Endothelial cell (in vitro differentiated cells): Measurements from ENCODE around the gene BAD. TPM values are rescaled to one million over a fixed set of nuclear protein-coding genes. Genes with fewer than 3 reads are reported as not detected.

Experiments
- DNase-seq: peaks from one replicate; pipeline ENCODE4 v3.0.0; 2021; ENCODE audit warnings: low spot score
- H3K27ac Mint-ChIP-seq: one replicate; pipeline ENCODE4 v1.8.0; 2021; ENCODE audit warnings: mixed read lengths, inconsistent platforms; ENCODE audit not compliant: unreplicated experiment
- H3K27me3 Mint-ChIP-seq: one replicate; pipeline ENCODE4 v1.8.0; 2021; ENCODE audit warnings: mild to moderate bottlenecking, moderate library complexity, mixed read lengths, inconsistent platforms; ENCODE audit not compliant: unreplicated experiment
- H3K36me3 Mint-ChIP-seq: one replicate; pipeline ENCODE4 v1.8.0; 2021; ENCODE audit warnings: mild to moderate bottlenecking, low read depth, mixed read lengths, inconsistent platforms; ENCODE audit not compliant: unreplicated experiment
- H3K4me1 Mint-ChIP-seq: one replicate; pipeline ENCODE4 v1.8.0; 2021; ENCODE audit warnings: mild to moderate bottlenecking, mixed read lengths, inconsistent platforms; ENCODE audit not compliant: unreplicated experiment
- H3K4me3 Mint-ChIP-seq: one replicate; pipeline ENCODE4 v1.8.0; 2021; ENCODE audit warnings: mild to moderate bottlenecking, mixed read lengths, inconsistent platforms; ENCODE audit not compliant: unreplicated experiment
- H3K9me3 Mint-ChIP-seq: one replicate; pipeline ENCODE4 v1.8.0; 2021; ENCODE audit warnings: mixed read lengths, inconsistent platforms; ENCODE audit not compliant: unreplicated experiment
- CTCF ChIP-seq: fragments of 200-600 bp; sonication (generic); IDR thresholded peaks from one replicate; pipeline ENCODE4 v1.5.0; 2021; ENCODE audit warnings: antibody characterized with exemption; ENCODE audit not compliant: unreplicated experiment
- total RNA-seq: library from RNA; stranded (reverse); fragmentation: NEBNext Ultra II Directional; extraction: Animal tissue kit (Norgen Biotek cat#: 25700); gene quantifications from one replicate; pipeline ENCODE4 v1.2.1, GENCODE V29; 2021; ENCODE audit not compliant: unreplicated experiment

The BAD gene
- total RNA-seq, 1 donor from 2014 or later = 40.7 TPM

DNA sequence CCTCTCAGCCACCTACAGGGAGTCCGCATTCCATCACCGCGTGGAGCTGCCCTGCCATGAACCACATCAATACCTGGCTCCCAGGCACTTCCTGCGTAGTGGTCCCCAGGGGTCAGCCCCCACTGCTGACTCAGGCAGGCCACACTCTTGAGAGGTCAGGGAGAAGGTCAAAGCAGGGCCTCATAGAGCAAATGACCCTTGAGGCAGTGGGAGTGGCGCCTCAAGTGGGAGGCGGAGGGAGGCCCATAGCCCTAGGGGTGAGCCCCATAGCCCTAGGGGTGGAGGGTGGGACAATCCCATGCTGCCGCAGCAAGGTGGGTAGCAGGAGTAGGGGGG lies 38.4 kb upstream of the BAD start:
- no peak for TF ChIP-seq CTCF
- H3K4me1 Mint-ChIP-seq = peaks cover 15% of the 10 kb centered on the region
- no peak for DNase-seq
- H3K4me3 Mint-ChIP-seq = no peak overlapping the region
- H3K27me3 Mint-ChIP-seq = peaks cover 12% of the 10 kb centered on the region
- peaks cover 18% of the 10 kb centered on the region for H3K36me3 Mint-ChIP-seq
- no peaks in the 10 kb centered on the region for H3K9me3 Mint-ChIP-seq
- no peak overlapping the region for H3K27ac Mint-ChIP-seq

GRCh38 chr11:64321533-64321932 lies 37.1 kb upstream of the BAD start:
- H3K4me3 Mint-ChIP-seq = peak overlapping the region; percentile 54
- no peak for TF ChIP-seq CTCF
- no peak overlapping the region for H3K27ac Mint-ChIP-seq
- H3K9me3 Mint-ChIP-seq = no peaks in the 10 kb centered on the region
- H3K4me1 Mint-ChIP-seq = peaks cover 20% of the 10 kb centered on the region
- H3K36me3 Mint-ChIP-seq = peaks cover 21% of the 10 kb centered on the region
- no peak for DNase-seq
- peaks cover 12% of the 10 kb centered on the region for H3K27me3 Mint-ChIP-seq

DNA sequence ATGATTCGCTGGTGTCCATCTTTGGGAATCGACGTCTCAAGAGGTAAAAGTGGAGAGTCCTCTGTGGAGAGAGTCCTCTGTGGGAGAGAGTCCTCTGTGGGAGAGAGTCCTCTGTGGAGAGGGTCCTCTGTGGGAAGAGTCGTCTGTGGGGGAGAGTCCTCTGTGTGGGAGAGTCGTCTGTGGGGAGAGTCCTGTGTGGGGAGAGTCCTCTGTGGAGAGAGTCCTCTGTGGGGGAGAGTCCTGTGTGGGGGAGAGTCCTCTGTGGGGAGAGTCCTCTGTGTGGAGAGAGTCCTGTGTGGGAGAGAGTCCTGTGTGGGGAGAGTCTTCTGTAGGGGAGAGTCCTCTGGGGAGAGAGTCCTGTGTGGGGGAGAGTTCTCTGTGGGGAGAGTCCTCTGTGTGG lies 36.6 kb upstream of the BAD start:
- Mint-ChIP-seq H3K9me3 (no peaks in the 10 kb centered on the region), H3K4me1 (peaks cover 23% of the 10 kb centered on the region), H3K4me3 (peak overlapping the region; percentile 87), H3K27ac (peak overlapping the region; percentile 81), H3K27me3 (peaks cover 12% of the 10 kb centered on the region), H3K36me3 (peaks cover 23% of the 10 kb centered on the region)
- TF ChIP-seq CTCF = no peak
- DNase-seq = no peak

DNA sequence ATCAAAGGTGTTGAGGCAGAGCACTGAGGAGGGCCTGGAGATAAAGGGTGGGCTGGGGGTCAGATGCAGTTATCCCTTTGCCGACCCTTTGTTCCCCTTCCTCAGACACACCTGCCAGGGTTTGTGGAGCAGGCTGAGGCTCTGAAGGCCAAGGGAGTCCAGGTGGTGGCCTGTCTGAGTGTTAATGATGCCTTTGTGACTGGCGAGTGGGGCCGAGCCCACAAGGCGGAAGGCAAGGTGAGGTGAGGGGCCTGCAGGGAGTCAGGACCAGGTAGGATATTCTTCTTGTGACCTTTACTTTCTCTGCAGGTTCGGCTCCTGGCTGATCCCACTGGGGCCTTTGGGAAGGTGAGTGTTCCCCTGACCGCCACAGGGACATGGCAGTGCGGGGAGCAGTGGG lies 36.1 kb upstream of the BAD start:
- Mint-ChIP-seq H3K4me3 (peak overlapping the region; percentile 56), H3K4me1 (peaks cover 23% of the 10 kb centered on the region), H3K27ac (no peak overlapping the region), H3K27me3 (peaks cover 12% of the 10 kb centered on the region), H3K36me3 (peaks cover 23% of the 10 kb centered on the region), H3K9me3 (no peaks in the 10 kb centered on the region)
- no peak for TF ChIP-seq CTCF
- no peak for DNase-seq

DNA sequence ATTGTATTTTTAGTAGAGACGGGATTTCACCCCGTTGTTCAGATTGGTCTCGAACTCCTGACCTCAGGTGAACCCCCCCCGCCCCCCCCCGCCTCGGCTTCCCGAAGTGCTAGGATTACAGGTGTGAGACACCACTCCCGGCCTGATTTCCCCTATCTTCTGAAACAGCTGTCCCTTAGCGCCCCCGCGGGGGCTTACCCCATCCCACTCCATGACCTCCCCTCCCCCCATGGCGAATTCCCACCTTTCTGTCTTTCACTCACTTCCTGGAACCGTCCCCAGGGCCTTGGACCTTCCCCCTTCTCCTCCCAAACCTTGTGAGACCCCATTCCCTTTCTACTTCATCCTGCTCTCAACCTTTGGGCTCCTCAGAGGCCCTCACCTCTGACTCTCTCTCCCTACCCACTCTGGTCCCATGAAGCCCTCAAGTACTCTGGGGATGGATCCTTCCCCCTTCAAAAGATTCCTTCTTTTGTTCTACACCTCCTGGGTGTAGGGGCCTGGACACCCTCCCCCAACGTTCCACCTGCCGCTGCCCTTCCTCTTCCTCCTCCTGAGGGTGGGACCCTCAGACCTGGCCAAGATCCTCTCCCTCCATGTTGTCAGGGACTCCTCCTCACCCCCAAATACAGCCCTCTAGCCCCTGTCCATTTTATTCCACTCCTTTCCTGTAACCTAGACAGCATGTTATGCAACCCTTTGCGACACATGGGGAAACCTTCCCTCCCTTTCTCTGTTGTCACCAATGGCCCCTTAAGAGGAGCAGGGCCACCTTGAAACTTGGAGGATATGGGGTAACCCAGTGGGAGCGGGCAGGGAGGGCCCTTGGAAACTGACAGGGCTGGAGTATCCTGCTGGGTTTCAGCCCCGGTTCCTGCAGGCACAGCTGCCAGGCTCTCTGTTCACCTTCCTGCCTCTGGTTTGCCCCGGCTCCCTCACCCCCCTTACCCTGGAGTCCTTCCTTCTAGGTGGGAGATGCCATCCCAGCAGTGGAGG lies 34.6 kb upstream of the BAD start:
- peaks cover 23% of the 10 kb centered on the region for H3K36me3 Mint-ChIP-seq
- no peak for TF ChIP-seq CTCF
- H3K27me3 Mint-ChIP-seq = peaks cover 16% of the 10 kb centered on the region
- peak overlapping the region; percentile 80 for H3K27ac Mint-ChIP-seq
- H3K4me1 Mint-ChIP-seq = peaks cover 23% of the 10 kb centered on the region
- no peaks in the 10 kb centered on the region for H3K9me3 Mint-ChIP-seq
- no peak for DNase-seq
- peak overlapping the region; percentile 94 for H3K4me3 Mint-ChIP-seq
